Left lobe of liver (tissue), 2 donors: Measurements from ENCODE around the gene UBALD2. TPM values are rescaled to one million over a fixed set of nuclear protein-coding genes. Genes with fewer than 3 reads are reported as not detected.
"Not testable (repeated sequence)": the region's sequence is repeated elsewhere in the genome, so short reads cannot be mapped to it uniquely, and the experiment has no call there.

Source experiments
- ATAC-seq: fragments of 200-7000 bp; cut with Tn5 transposase; one replicate; pipeline ENCODE4 v1.9.1; 2020; ENCODE audit warnings: mild to moderate bottlenecking, moderate library complexity
- DNase-seq: peaks from one replicate; pipeline ENCODE4 v3.0.0-alpha.2; 2020; ENCODE audit warnings: low spot score
- total RNA-seq: library from RNA; stranded (reverse); gene quantifications from one replicate; pipeline ENCODE4 v1.2.1, GENCODE V29; 2021
- donor health status: DM: no; HTN: no; CAD: no; lungs with moderate emphysema.
- donor health status: DM: no; HTN: yes; CAD: no.

Gene UBALD2
- total RNA-seq, 1 donor from 2014 or later = 23.8 TPM

DNA sequence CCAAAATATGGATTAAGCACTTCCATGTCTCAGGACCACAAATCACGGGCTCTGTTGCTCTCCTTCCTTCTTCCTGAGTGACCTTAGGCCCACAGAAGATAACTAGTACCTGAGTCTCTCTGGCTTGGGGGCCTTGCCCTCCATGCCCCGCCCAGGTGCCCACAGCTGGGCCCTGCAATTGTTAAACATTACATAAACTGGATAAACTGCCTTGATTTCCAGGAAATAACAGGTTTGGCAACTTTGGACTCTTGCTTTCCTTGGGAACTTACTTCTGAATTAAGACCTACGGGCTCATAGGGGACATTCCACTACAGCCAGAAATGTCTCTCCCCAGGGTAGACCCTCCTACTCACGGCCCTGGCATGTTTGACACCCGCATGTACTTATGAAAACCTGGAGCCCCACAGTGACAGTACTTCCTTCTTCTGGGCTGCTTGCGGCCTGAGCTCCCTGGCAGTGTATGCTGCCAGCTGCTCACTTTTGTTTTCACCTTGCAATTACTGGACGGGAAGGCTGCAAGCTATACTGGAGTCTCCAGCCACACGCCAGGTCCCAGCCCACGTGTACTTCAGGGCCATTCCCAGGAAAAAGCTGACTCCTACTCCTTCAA lies 2.3 kb upstream of the UBALD2 start:
- no peak for DNase-seq

DNA sequence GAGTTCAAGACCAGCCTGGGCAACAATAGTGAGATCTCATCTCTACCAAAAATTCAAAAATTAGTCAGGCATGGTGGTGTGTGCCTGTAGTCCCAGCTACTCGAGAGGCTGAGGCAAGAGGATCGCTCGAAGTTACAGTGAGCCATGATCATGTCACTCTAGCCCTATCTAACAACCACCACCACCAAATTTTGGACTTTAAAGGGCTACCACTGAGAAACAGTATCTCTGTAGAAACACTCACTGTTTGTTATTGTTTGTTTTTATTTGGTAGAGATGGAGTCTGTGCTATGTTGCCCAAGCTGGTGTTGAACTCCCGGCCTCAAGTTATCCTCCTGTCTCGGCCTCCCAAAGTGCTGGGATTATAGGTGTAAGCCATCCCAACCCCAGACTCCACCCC lies 1.3 kb upstream of the UBALD2 start:
- DNase-seq = no peak
- ATAC-seq = no peak

More for the DNA sequence above, 2.3 kb upstream of the UBALD2 start:
- no peak for ATAC-seq

DNA sequence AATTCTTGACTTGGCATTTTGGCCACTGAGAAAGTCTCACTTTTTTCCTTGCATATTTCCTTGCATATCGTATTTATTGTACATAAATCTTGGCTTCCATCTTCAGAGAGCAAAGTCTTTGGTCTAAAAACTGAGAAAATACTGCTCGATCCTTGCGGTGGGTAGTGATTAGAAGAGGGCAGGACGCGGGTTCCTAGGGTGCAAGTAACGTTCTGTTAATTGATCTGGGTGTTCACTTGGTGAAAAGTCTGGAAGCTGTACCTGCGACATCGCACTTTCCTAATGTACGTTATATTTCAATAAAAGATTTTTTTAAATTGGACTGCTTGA lies 758 bp upstream of the UBALD2 start:
- no peak for DNase-seq
- no peak for ATAC-seq

DNA sequence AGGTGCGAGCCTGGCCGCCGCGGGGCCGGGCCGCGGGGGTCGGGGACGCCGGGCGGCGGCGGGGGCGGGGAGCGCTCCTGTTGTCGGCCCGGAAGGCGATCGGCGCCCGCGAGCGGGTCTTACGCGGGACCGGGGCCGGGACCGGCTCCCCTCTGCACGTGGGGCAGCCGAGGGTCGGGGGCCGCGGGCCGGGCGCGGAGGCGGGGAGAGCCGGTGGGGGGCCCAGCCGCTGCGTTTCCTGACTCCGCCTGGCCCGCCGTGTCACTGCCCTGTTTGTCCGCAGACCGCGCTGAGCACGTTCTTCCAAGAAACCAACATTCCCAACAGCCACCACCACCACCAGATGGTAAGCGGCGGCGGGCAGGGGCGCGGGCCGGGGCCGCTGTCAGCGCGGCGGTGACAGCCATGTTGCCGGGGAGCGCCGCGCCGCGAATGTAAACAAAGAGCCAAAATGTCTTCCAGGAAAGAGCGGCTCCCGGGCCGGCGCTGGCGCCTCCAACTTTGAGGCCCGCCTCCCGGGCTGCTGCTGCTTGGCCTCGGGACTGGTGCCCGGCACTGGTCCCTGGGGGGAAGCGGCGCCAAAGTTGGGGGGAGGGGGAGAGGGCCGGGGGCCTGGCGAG lies 586 bp downstream of the UBALD2 start:
- ATAC-seq (peak; percentile 50), DNase-seq (peak; percentile 74)

- ATAC-seq (peak; percentile 4), DNase-seq (no peak)
Measured at GRCh38 chr17:76266244-76266938, 1.2 kb downstream of the UBALD2 start.

- DNase-seq (peak; percentile 46), ATAC-seq (no peak)
Measured at GRCh38 chr17:76267051-76267576, 2.0 kb downstream of the UBALD2 start.

DNA sequence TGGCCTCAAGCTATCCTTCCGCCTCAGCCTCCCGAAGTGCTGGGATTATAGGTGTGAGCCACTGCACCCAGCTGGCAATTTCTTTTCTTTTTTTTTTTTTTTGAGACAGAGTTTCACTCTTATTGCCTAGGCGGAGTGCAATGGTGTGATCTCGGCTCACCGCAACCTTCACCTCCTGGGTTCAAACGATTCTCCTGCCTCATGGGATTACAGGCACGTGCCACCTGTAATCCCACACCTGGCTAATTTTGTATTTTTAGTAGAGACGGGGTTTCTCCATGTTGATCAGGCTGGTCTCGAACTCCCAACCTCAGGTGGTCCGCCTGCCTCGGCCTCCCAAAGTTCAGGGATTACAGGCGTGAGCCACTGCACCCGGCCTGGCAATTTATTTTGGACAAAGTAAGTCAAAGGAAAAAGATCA lies 2.4 kb downstream of the UBALD2 start:
- not testable (repeated sequence) for ATAC-seq, DNase-seq

- ATAC-seq (no peak), DNase-seq (peak; percentile 64)
Measured at GRCh38 chr17:76268015-76268749, 3.0 kb downstream of the UBALD2 start.

- ATAC-seq = no peak
- DNase-seq = no peak
Measured at GRCh38 chr17:76268991-76269981, 4.1 kb downstream of the UBALD2 start.

- ATAC-seq (no peak), DNase-seq (peak; percentile 44)
Measured at GRCh38 chr17:76270127-76270592, 5.0 kb downstream of the UBALD2 start.

GRCh38 chr17:76270770-76271668 lies 5.9 kb downstream of the UBALD2 start:
- peak; percentile 71 for DNase-seq
- ATAC-seq = peak; percentile 58

DNA sequence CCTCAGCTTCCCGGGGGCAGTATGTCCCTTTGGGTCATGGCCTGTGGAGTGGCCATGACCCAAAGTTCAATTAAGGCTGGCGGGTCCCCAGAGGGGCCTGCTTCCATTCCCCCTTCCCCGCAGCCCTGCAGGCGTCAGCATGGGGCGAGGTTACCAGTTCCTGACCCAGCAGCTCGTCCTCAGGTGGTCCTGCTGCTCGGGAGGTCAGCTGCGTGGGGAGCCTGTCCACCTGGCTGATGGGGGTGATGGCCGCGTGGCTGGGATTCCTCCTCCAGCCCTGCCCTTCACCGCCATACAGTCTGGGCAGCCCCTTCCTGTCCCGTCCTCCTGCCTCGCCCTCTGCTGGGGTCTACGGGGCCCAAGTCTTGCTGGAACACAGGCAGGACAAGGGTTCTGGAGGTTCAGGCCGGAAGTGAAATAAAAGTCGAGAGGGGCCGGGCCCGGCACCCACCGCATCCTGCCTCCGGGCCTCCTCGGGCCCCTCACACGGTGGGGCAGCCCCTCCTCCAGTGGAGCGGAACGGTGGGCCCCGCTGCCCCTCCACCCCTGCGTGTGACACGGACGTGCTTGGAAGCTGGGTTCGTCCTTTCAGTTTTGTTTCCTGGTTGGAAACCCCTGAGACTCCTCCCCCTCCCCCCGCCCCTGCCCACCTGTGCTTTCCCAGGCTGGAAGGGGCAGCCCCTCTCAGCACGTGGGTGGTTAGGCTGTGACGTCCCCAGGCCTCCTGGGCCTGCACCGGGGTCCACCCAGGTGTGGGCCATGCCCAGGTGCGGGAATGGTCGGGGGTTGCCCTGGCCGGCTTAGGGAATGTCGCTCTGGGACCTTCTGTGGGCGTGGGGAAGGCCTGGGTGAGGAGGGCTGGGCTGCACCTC lies 6.8 kb downstream of the UBALD2 start:
- peak; percentile 2 for ATAC-seq
- DNase-seq = peak; percentile 48

GRCh38 chr17:76272541-76273444 lies 7.6 kb downstream of the UBALD2 start:
- DNase-seq = peak; percentile 44
- no peak for ATAC-seq

- DNase-seq (peak; percentile 46), ATAC-seq (no peak)
Measured at GRCh38 chr17:76273445-76274111, 8.4 kb downstream of the UBALD2 start.

DNA sequence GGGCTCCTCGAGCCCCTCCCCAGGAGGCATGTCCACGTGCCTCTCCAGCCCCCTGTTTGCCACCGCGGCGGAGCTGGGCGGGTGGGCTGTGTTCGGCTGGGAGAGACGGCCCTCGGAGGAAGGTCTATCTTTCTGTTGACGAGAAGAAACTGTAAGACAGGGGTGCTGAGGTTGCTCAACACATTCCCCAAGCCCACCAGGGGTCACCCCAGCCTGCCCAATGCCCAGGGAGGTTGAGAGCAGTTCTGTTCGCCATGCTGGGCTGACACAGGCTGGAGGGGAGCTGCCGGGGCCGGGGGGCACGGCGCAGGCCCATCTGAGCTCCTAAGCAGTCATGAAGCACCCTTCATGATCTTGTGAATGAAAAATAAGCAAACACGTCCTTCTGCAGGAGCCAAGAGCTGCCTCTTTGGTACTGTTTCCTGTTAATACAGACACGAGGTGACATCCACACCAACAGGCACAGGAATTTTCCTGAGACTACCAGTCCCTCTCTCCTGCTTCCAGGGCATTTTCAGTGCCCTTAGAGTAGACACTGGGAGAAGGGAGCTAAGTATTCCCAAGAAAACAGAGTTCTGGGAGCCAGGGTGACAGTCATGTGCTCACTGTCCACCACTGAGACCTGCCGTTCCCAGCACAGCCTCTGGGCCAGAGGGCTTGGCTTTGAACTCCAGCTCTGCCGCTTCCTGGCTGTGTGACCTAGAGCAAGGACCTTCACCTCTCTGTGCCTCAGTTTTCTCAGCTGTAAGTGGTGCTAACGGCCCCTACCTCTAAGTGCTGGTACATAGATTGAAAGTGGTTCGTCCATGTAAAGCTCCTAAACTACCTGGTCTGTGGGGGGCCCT lies 9.2 kb downstream of the UBALD2 start:
- ATAC-seq (no peak), DNase-seq (peak; percentile 48)
